CD4-positive, alpha-beta T cell treated with Interferon gamma for 1 hour (primary cell): ENCODE measurements around the gene UBE2H.

Experiments used
- DNase-seq: peaks from one replicate; pipeline ENCODE4 v3.0.0-alpha.2; 2020

Gene UBE2H

GRCh38 chr7:129782818-129783583 is 169.8 kb downstream of the UBE2H start:
- DNase-seq, result no peak

- DNase-seq, result no peak
These were observed 170.6 kb downstream of the UBE2H start for GRCh38 chr7:129781928-129782817.

- DNase-seq, result no peak
These were observed 171.5 kb downstream of the UBE2H start for GRCh38 chr7:129780974-129781927.
